Choroid plexus epithelial cell (primary cell): Measurements from ENCODE around the gene PPM1J.
"Not testable (repeated sequence)": the region's sequence is repeated elsewhere in the genome, so short reads cannot be mapped to it uniquely, and the experiment has no call there.

ENCODE experiments used
- DNase-seq: peaks from one replicate; pipeline ENCODE4 v3.0.0-alpha.2; 2010; ENCODE audit warnings: low read depth
- H3K4me3 ChIP-seq: 2 replicates; pipeline ENCODE4 v1.5.1; 2011; ENCODE audit warnings: low read depth, mild to moderate bottlenecking, control low read depth, low read length, moderate library complexity
- TF ChIP-seq, protein P1 (sequence below): conservative IDR thresholded peaks from 2 replicates; pipeline ENCODE4 v1.5.1; 2011; ENCODE audit warnings: low read depth, mild to moderate bottlenecking, control low read depth, inconsistent platforms, low read length, moderate library complexity

Gene PPM1J

DNA sequence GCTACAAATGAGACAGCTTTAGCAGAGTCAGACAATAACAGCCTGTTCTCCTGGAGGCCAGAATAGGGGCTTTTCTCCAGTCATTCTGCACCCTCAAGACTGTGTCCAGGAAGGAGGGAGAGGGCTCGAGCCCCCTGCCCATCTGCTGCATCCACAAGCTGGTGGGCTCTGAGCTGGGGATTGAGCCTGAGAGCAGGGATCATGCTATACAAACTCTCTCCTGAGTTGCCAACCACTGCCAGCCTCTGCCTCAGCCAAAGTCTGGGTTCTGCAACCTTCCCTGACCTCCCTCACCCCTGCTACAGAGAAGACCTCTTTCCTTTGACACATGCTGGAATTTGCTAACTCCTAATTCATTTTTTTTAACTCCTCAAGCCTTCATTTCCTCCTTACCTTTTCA lies 14.8 kb upstream of the PPM1J start:
- DNase-seq: no peak
- TF ChIP-seq, protein P1, sequence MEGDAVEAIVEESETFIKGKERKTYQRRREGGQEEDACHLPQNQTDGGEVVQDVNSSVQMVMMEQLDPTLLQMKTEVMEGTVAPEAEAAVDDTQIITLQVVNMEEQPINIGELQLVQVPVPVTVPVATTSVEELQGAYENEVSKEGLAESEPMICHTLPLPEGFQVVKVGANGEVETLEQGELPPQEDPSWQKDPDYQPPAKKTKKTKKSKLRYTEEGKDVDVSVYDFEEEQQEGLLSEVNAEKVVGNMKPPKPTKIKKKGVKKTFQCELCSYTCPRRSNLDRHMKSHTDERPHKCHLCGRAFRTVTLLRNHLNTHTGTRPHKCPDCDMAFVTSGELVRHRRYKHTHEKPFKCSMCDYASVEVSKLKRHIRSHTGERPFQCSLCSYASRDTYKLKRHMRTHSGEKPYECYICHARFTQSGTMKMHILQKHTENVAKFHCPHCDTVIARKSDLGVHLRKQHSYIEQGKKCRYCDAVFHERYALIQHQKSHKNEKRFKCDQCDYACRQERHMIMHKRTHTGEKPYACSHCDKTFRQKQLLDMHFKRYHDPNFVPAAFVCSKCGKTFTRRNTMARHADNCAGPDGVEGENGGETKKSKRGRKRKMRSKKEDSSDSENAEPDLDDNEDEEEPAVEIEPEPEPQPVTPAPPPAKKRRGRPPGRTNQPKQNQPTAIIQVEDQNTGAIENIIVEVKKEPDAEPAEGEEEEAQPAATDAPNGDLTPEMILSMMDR: no peak

DNA sequence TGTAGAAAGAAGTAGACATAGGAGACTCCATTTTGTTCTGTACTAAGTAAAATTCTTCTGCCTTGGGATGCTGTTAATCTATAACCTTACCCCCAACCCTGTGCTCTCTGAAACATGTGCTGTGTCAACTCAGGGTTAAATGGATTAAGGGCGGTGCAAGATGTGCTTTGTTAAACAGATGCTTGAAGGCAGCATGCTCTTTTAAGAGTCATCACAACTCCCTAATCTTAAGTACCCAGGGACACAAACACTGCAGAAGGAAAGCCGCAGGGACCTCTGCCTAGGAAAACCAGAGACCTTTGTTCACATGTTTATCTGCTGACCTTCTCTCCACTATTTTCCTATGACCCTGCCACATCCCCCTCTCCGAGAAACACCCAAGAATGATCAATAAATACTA lies 13.9 kb upstream of the PPM1J start:
- not testable (repeated sequence) for DNase-seq, H3K4me3 ChIP-seq

More for the DNA sequence above, 14.8 kb upstream of the PPM1J start:
- no peak overlapping the region for H3K4me3 ChIP-seq

DNA sequence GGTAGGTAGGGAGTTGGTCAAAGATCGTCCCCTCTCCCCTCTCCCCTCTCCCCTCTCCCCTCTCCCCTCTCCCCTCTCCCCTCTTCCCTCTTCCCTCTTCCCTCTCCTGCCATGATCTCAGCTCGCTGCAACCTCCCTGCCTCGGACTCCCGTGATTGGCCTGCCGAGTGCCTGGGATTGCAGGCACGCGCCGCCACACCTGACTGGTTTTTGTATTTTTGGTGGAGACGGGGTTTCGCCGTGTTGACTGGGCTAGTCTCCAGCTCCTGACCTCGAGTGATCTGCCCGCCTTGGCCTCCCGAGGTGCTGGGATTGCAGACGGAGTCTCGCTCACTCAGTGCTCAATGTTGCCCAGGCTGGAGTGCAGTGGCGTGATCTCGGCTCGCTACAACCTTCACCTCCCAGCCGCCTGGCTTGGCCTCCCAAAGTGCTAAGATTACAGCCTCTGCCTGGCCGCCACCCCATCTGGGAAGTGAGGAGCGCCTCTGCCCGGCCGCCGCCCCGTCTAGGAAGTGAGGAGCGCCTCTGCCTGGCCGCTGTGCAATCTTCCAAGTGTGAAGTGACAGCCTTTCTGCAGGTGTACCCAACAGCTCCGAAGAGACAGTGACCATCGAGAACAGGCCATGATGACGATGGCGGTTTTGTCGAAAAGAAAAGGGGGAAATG lies 13.3 kb upstream of the PPM1J start:
- DNase-seq, H3K4me3 ChIP-seq: not testable (repeated sequence)

DNA sequence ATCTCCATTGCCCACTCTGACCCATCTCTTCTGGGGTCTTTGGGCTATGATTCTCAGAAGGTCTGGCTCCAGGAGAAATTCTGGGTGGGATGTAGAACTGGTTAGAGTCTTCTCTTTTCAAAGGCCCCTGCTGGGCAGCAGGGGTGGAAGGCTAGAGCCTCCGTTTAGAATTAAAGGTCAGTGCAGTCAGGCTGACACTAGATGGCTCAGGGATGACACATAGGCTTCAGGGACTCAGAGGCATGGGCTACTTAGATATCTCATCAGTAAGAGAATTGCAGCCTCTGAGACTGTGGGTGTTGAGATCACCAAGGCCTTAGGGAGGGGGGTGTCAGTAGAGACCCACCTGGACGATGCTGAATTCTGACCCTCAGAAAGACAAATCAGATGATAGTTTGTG lies 12.6 kb upstream of the PPM1J start:
- H3K4me3 ChIP-seq: no peak overlapping the region
- TF ChIP-seq, protein P1: no peak
- DNase-seq: no peak

DNA sequence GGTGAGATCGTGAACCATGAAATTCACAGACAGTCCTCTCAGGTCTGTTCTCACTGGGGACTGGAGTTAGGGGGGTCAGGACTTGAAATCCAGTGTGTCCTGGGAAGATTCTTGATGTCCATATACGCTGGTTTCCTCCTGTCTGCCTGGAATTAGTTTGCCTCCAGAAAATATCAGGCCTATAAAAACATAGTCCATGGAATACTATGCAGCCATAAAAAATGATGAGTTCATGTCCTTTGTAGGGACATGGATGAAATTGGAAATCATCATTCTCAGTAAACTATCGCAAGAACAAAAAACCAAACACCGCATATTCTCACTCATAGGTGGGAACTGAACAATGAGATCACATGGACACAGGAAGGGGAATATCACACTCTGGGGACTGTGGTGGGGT lies 9.1 kb upstream of the PPM1J start:
- not testable (repeated sequence) for DNase-seq, H3K4me3 ChIP-seq

DNA sequence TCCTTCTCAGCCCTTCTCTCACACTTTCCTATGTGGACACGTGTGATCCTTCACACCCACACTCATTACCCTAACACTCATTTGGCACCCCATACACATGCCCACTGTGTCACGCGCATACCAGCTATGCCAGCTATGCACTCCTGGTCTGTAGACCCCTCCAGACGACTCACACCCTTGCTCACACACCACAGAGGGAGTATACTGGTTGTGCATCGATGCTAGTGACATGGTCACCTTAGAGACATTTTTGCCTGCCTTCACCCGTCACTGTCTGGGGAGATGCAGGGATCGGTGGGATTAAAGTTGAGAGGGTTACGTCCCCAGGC lies 8.3 kb upstream of the PPM1J start:
- TF ChIP-seq, protein P1: no peak
- no peak overlapping the region for H3K4me3 ChIP-seq
- DNase-seq: no peak

DNA sequence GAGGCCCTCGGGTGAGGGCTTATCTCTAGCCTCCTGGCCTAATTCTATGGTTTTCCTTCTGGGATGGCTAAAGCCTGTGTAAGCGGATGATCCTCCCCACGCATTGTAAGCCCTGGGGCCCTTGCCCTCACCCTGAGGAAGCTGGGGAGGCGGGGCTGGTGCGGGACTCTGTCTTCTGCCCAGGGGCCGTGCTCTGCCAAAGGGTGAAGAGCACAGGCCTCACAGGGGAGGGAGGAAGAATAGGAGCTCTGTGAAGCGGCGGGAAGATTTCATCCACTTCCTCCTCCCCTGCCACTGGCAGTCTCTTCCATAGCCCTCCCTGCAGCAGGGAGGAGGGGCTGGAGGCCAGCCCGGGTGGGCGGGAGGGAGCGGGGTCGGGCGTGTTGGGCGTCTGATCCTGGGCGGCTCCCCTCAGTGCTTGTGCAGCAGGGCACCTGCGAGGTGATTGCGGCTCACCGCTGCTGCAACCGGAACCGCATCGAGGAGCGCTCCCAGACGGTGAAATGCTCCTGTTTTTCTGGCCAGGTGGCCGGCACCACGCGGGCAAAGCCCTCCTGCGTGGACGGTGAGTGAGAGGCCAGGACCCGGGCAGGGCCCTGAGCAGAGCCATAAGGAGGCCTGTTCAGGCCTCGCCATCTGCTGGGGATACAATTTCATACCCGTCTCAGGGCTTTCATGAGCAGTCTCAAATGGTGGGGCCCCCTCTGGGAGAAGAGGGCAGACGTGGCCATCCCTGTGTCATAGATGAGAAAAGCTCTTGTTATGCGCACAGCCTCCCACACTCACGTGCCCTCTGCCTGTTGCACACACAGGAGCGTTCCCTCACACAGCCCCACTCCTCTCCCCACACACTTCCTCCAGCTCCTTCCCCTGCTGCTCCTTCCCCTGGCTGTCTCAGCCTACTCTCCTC lies 7.7 kb upstream of the PPM1J start:
- DNase-seq: peak; percentile 56
- peak overlapping the region; percentile 32 for H3K4me3 ChIP-seq
- TF ChIP-seq, protein P1: peak; percentile 18

DNA sequence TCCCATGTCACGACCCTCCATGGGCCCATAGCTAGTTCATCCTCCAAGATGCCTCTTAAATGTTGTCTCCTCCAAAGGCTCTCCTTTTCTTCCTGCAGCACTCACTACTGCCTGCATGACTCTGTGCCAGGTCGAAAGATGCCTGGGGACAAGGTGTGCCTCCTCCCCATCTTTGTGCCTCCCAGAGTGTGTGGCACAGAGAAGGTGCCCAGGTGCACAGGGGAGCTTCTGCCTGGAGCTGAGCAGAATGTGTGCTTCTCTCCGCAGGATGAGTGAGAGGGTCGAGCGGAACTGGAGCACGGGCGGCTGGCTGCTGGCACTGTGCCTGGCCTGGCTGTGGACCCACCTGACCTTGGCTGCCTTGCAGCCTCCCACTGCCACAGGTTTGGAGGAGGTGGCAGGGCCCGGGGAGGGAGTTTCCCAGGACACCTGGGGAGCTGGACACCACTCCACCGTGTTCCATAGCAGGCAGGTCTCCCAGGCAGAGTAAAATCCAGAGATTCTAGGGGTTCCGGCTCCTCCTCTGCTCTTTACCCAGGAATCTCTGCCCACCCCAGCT lies 6.9 kb upstream of the PPM1J start:
- no peak overlapping the region for H3K4me3 ChIP-seq
- TF ChIP-seq, protein P1: no peak
- no peak for DNase-seq

DNA sequence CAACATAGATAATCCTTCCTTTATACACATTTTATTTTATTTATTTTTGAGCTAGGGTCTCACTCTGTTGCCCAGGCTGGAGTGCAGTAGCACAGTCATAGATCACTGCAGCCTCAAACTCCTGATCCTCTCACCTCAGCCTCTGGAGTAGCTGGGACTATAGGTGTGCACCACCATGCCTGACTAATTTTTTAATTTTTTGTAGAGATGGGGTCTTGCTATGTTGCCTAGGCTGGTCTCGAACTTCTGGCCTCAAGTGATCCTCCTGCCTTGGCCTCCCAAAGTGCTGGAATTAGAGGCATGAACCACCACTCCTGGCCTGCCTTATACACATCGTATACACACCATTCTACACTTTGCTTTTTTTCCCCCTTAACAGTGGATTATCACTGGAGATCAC lies 6.2 kb upstream of the PPM1J start:
- not testable (repeated sequence) for H3K4me3 ChIP-seq, DNase-seq
